ENCODE measurements around the gene CFAP43. TPM values are rescaled to one million over a fixed set of nuclear protein-coding genes. Genes with fewer than 3 reads are reported as not detected.

Gene CFAP43
- total and polyA plus RNA-seq, 2 experiments from 2014 or later = 0.24 to 0.44 TPM

- TF ChIP-seq NANOG (IDR thresholded peaks at IDR 0.05; ENCODE audit: borderline replicate concordance) = no peak
- TF ChIP-seq JUNB (IDR thresholded peaks at IDR 0.05; ENCODE audit: unreplicated experiment) = no peak
- no peak for TF ChIP-seq CREB1 (CRISPR knock-in tag; IDR thresholded peaks at IDR 0.05; ENCODE audit: low read depth)
These were observed 80.4 kb downstream of the CFAP43 start (continued) for GRCh38 chr10:104151737-104152136.

DNA sequence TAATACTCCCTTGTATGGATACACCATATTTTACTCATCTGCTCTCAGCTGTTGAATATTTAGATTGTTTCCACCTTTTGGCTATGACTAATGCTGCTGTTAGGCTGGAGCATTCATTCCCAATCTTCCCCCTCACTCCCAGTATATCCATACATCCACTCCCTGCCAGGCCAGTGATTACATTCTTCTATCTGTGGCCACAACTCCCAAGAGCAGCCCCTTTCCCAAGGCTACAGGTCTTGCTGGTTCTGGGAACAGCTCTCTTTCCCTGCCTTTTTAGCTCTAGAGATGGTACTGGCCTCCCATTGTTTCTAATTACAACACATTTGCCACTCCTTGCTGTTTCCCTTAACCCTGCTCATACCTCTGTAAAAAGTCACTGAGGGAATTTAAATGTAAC, 82.0 kb downstream of the CFAP43 start:
- no peak overlapping the region for H3K4me3 ChIP-seq
- Mint-ChIP-seq H3K27ac (no peak overlapping the region), H3K36me3 (ENCODE audit: low read depth) (peaks cover 5% of the 10 kb centered on the region; the same call in 2 of the 3 replicates), H3K4me1 (peaks cover 20% of the 10 kb centered on the region; the same call in 2 of the 3 replicates), H3K27me3 (ENCODE audit: insufficient read depth, low read depth, poor library complexity) (peaks cover 2% of the 10 kb centered on the region), H3K4me3 (no peak overlapping the region), H3K9me3 (peaks cover 7% of the 10 kb centered on the region; the same call in 2 of the 3 replicates)
- H3K4me1 ChIP-seq (ENCODE audit: insufficient read depth) = peaks cover 7% of the 10 kb centered on the region
- DNase-seq (ENCODE audit: low spot score) = no peak
- H3K27ac ChIP-seq (ENCODE audit: low read depth) = no peak overlapping the region
- no peaks in the 10 kb centered on the region for H3F3A ChIP-seq (replicated peaks; ENCODE audit: low read depth)
- H3K27me3 ChIP-seq (ENCODE audit: insufficient read depth) = no peaks in the 10 kb centered on the region
- H3K79me2 ChIP-seq (replicated peaks; ENCODE audit: insufficient read depth) = no peaks in the 10 kb centered on the region
- 0 out of 2 replicates have a peak, but pooled peaks cover 6% of the 10 kb centered on the region for H3K9me2 ChIP-seq (ENCODE audit: insufficient read depth)
- H2AFZ ChIP-seq = 0 out of 2 replicates have a peak overlapping the region, but pooled peaks have one; percentile 43
- peaks cover 8% of the 10 kb centered on the region for H3K36me3 ChIP-seq (ENCODE audit: insufficient read depth)
- no peaks in the 10 kb centered on the region for H4K20me1 ChIP-seq (replicated peaks; ENCODE audit: insufficient read depth)
- H3K4me2 ChIP-seq = no peak overlapping the region
- no peak for TF ChIP-seq ZNF462 (CRISPR knock-in tag; IDR thresholded peaks at IDR 0.05)
- TF ChIP-seq, protein P1, sequence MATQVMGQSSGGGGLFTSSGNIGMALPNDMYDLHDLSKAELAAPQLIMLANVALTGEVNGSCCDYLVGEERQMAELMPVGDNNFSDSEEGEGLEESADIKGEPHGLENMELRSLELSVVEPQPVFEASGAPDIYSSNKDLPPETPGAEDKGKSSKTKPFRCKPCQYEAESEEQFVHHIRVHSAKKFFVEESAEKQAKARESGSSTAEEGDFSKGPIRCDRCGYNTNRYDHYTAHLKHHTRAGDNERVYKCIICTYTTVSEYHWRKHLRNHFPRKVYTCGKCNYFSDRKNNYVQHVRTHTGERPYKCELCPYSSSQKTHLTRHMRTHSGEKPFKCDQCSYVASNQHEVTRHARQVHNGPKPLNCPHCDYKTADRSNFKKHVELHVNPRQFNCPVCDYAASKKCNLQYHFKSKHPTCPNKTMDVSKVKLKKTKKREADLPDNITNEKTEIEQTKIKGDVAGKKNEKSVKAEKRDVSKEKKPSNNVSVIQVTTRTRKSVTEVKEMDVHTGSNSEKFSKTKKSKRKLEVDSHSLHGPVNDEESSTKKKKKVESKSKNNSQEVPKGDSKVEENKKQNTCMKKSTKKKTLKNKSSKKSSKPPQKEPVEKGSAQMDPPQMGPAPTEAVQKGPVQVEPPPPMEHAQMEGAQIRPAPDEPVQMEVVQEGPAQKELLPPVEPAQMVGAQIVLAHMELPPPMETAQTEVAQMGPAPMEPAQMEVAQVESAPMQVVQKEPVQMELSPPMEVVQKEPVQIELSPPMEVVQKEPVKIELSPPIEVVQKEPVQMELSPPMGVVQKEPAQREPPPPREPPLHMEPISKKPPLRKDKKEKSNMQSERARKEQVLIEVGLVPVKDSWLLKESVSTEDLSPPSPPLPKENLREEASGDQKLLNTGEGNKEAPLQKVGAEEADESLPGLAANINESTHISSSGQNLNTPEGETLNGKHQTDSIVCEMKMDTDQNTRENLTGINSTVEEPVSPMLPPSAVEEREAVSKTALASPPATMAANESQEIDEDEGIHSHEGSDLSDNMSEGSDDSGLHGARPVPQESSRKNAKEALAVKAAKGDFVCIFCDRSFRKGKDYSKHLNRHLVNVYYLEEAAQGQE (IDR thresholded peaks at IDR 0.05; ENCODE audit: unreplicated experiment) = no peak
- no peak for TF ChIP-seq EZH2phosphoT487 (IDR thresholded peaks at IDR 0.05; ENCODE audit: unreplicated experiment)
- no peak for TF ChIP-seq POLR2AphosphoS5 (IDR thresholded peaks at IDR 0.05; ENCODE audit: low read depth)
- TF ChIP-seq JUNB (IDR thresholded peaks at IDR 0.05; ENCODE audit: unreplicated experiment) = no peak
- TF ChIP-seq CREB1 (CRISPR knock-in tag; IDR thresholded peaks at IDR 0.05; ENCODE audit: low read depth) = no peak
- TF ChIP-seq ZNF114 (CRISPR knock-in tag; IDR thresholded peaks at IDR 0.05) = no peak
- TF ChIP-seq ZNF331 (CRISPR knock-in tag; IDR thresholded peaks at IDR 0.05; ENCODE audit: low read depth) = no peak
- no peak for TF ChIP-seq EZH2 (IDR thresholded peaks at IDR 0.05; ENCODE audit: low read depth, unreplicated experiment)
- no peak for TF ChIP-seq STAT1 (IDR thresholded peaks at IDR 0.05; ENCODE audit: unreplicated experiment)
- no peak for TF ChIP-seq CTCF (conservative IDR thresholded peaks at IDR 0.05; ENCODE audit: low read depth in 2 of 2)
- TF ChIP-seq, protein P2, sequence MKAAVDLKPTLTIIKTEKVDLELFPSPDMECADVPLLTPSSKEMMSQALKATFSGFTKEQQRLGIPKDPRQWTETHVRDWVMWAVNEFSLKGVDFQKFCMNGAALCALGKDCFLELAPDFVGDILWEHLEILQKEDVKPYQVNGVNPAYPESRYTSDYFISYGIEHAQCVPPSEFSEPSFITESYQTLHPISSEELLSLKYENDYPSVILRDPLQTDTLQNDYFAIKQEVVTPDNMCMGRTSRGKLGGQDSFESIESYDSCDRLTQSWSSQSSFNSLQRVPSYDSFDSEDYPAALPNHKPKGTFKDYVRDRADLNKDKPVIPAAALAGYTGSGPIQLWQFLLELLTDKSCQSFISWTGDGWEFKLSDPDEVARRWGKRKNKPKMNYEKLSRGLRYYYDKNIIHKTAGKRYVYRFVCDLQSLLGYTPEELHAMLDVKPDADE (IDR thresholded peaks at IDR 0.05) = no peak
- no peak for TF ChIP-seq NANOG (IDR thresholded peaks at IDR 0.05; ENCODE audit: borderline replicate concordance)
- peak; percentile 34; the same call in 1 of the 3 replicates for ATAC-seq

Data from GM23338 (cell line).